Transverse colon (tissue), 4 donors: ENCODE results near the gene PSORS1C2.

Source experiments
- EP300 ChIP-seq: sonication (generic); formaldehyde crosslinking; IDR thresholded peaks from one replicate; pipeline ENCODE4 v1.6.1; 2017; ENCODE audit warnings: antibody characterized with exemption, low read depth
- POLR2A ChIP-seq: fragments of 450-650 bp; IDR thresholded peaks from one replicate; pipeline ENCODE4 v1.6.1; 2016; ENCODE audit warnings: antibody characterized with exemption, mild to moderate bottlenecking, moderate library complexity
- POLR2AphosphoS5 ChIP-seq, 3 donors: sonication (generic); formaldehyde crosslinking; IDR thresholded peaks; one replicate each; pipeline ENCODE4 v1.6.1; 2016; ENCODE audit warnings: antibody characterized with exemption in 3 of 3
- TF ChIP-seq, protein P1 (sequence below), 5 experiments: fragments of 200-600 bp in 3 of 5; fragments of 450-650 bp in 2 of 5; sonication (generic) in 3 of 5; IDR thresholded peaks; 1 replicate in 2 of 5; 2 replicates in 3 of 5; pipeline ENCODE4 v1.5.1; 2016 to 2017; ENCODE audit warnings: antibody characterized with exemption in 5 of 5, inconsistent platforms in 3 of 5, mild to moderate bottlenecking in 2 of 5, moderate library complexity in 1 of 5

DNA sequence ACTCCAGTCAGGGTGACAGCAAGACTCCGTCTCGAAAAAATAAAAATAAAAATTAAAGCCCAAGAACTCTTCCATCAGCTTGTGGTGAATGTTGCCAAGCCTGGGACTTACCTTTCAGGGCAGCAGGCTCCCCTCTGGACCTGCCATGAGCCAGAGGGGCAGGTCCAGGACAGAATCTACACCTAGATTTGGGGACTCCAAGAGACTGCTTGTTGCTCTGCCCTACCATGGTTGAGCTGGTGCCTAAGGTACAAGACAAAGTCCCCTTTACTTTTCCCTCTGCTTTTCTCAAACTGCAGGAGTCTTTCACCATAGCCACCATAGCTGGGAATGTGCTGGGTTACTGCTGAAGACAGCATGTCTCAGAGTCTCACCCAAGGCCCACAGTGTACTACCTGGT lies 35.7 kb downstream of the PSORS1C2 start:
- TF ChIP-seq POLR2AphosphoS5 (IDR thresholded peaks at IDR 0.05), result no peak
- TF ChIP-seq, protein P1, sequence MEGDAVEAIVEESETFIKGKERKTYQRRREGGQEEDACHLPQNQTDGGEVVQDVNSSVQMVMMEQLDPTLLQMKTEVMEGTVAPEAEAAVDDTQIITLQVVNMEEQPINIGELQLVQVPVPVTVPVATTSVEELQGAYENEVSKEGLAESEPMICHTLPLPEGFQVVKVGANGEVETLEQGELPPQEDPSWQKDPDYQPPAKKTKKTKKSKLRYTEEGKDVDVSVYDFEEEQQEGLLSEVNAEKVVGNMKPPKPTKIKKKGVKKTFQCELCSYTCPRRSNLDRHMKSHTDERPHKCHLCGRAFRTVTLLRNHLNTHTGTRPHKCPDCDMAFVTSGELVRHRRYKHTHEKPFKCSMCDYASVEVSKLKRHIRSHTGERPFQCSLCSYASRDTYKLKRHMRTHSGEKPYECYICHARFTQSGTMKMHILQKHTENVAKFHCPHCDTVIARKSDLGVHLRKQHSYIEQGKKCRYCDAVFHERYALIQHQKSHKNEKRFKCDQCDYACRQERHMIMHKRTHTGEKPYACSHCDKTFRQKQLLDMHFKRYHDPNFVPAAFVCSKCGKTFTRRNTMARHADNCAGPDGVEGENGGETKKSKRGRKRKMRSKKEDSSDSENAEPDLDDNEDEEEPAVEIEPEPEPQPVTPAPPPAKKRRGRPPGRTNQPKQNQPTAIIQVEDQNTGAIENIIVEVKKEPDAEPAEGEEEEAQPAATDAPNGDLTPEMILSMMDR (IDR thresholded peaks at IDR 0.05), result no peak
- TF ChIP-seq EP300, result no peak
- no peak for TF ChIP-seq POLR2A
